ENCODE results near the gene PTPN1. TPM values are rescaled to one million over a fixed set of nuclear protein-coding genes. Genes with fewer than 3 reads are reported as not detected.

The PTPN1 gene
- 26.0 and 27.7 TPM in 2 replicates for total RNA-seq
- long read RNA-seq, partial matches to known transcripts, result 6 of 15 reads
- long read RNA-seq, other reads (novel, unspliced or antisense), result 9 of 15 reads

- Mint-ChIP-seq H3K4me1 (ENCODE audit: low read depth) (peaks cover 31% of the 10 kb centered on the region), H3K27me3 (no peaks in the 10 kb centered on the region), H3K9me3 (ENCODE audit: low read depth) (no peaks in the 10 kb centered on the region), H3K4me3 (ENCODE audit: low read depth) (peak within 1 kb of the TSS; percentile 91), H3K36me3 (ENCODE audit: insufficient read depth) (no peaks in the 10 kb centered on the region), H3K27ac (peak within 1 kb of the TSS; percentile 94)
- no peak for TF ChIP-seq CTCF (IDR thresholded peaks at IDR 0.05; ENCODE audit: unreplicated experiment)
- DNase-seq (ENCODE audit: low spot score, unreplicated experiment), result peak; percentile 98
These were observed at the start of gene PTPN1 for GRCh38 chr20:50509923-50510705. TSS of gene PTPN1 (plus strand) at chr20:50510383. CDS start at chr20:50510528, 145 bp downstream.

- Mint-ChIP-seq H3K9me3 (ENCODE audit: low read depth) (no peaks in the 10 kb centered on the region), H3K27ac (no peak overlapping the region), H3K27me3 (peaks cover 6% of the 10 kb centered on the region), H3K36me3 (ENCODE audit: insufficient read depth) (no peaks in the 10 kb centered on the region), H3K4me3 (ENCODE audit: low read depth) (no peak overlapping the region), H3K4me1 (ENCODE audit: low read depth) (peaks cover 8% of the 10 kb centered on the region)
- peak; percentile 92 for TF ChIP-seq CTCF (IDR thresholded peaks at IDR 0.05; ENCODE audit: unreplicated experiment)
- peak; percentile 87 for DNase-seq (ENCODE audit: low spot score, unreplicated experiment)
These were observed 49.4 kb upstream of the PTPN1 start for GRCh38 chr20:50460608-50461267.

GRCh38 chr20:50462093-50462690 lies 48.0 kb upstream of the PTPN1 start:
- no peak for TF ChIP-seq CTCF (IDR thresholded peaks at IDR 0.05; ENCODE audit: unreplicated experiment)
- H3K36me3 Mint-ChIP-seq (ENCODE audit: insufficient read depth), result no peaks in the 10 kb centered on the region
- no peak for DNase-seq (ENCODE audit: low spot score, unreplicated experiment)
- H3K4me1 Mint-ChIP-seq (ENCODE audit: low read depth), result no peaks in the 10 kb centered on the region
- H3K27ac Mint-ChIP-seq, result no peak overlapping the region
- H3K27me3 Mint-ChIP-seq, result peaks cover 6% of the 10 kb centered on the region
- H3K9me3 Mint-ChIP-seq (ENCODE audit: low read depth), result no peaks in the 10 kb centered on the region
- H3K4me3 Mint-ChIP-seq (ENCODE audit: low read depth), result no peak overlapping the region

- H3K4me1 Mint-ChIP-seq (ENCODE audit: low read depth), result no peaks in the 10 kb centered on the region
- no peaks in the 10 kb centered on the region for H3K36me3 Mint-ChIP-seq (ENCODE audit: insufficient read depth)
- peak; percentile 78 for TF ChIP-seq CTCF (IDR thresholded peaks at IDR 0.05; ENCODE audit: unreplicated experiment)
- no peaks in the 10 kb centered on the region for H3K9me3 Mint-ChIP-seq (ENCODE audit: low read depth)
- H3K27me3 Mint-ChIP-seq, result peaks cover 6% of the 10 kb centered on the region
- no peak overlapping the region for H3K4me3 Mint-ChIP-seq (ENCODE audit: low read depth)
- DNase-seq (ENCODE audit: low spot score, unreplicated experiment), result peak; percentile 55
- H3K27ac Mint-ChIP-seq, result no peak overlapping the region
These were observed 46.0 kb upstream of the PTPN1 start for GRCh38 chr20:50464026-50464724.
